Measurements from ENCODE around the gene CLPTM1. TPM values are rescaled to one million over a fixed set of nuclear protein-coding genes. Genes with fewer than 3 reads are reported as not detected.

Gene CLPTM1
- total and polyA plus RNA-seq, 9 of the 15 experiments (the other 6 are each of a cell fraction or from before 2014, with no cell fraction given), result 0.37 to 96.0 (median 27.5) TPM

DNA sequence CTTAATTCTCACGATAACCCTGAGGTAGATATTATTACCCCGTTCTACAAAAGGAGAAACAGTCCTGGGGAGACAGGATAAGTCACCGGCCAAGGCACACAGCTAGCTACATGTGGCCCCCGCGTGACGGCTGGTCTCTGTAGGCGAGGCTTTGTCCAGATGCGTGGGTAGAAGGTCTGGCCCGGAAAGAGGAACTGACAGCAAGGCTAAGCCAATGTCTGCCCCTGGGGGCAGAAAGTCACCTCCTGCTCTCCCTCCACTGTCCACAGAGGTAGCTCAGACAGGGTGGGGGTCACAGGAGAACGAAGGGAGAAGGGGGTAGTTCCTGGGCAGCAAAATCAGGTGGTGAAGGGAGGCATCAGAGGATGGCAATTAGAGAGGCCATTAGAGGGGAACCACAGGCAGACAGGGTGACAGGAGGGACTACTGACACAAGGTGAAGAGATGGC is 11.4 kb upstream of the CLPTM1 start (continued):
- no peak; the same call in 1 of the 2 replicates for TF ChIP-seq ZBTB40 (IDR thresholded peaks at IDR 0.05)
- TF ChIP-seq ZBTB40 (CRISPR knock-in tag; IDR thresholded peaks at IDR 0.05), result no peak
- no peak for TF ChIP-seq ZC3H4 (CRISPR knock-in tag; IDR thresholded peaks at IDR 0.05; ENCODE audit: borderline replicate concordance)
- TF ChIP-seq, protein P1, sequence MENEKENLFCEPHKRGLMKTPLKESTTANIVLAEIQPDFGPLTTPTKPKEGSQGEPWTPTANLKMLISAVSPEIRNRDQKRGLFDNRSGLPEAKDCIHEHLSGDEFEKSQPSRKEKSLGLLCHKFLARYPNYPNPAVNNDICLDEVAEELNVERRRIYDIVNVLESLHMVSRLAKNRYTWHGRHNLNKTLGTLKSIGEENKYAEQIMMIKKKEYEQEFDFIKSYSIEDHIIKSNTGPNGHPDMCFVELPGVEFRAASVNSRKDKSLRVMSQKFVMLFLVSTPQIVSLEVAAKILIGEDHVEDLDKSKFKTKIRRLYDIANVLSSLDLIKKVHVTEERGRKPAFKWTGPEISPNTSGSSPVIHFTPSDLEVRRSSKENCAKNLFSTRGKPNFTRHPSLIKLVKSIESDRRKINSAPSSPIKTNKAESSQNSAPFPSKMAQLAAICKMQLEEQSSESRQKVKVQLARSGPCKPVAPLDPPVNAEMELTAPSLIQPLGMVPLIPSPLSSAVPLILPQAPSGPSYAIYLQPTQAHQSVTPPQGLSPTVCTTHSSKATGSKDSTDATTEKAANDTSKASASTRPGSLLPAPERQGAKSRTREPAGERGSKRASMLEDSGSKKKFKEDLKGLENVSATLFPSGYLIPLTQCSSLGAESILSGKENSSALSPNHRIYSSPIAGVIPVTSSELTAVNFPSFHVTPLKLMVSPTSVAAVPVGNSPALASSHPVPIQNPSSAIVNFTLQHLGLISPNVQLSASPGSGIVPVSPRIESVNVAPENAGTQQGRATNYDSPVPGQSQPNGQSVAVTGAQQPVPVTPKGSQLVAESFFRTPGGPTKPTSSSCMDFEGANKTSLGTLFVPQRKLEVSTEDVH (IDR thresholded peaks at IDR 0.05; ENCODE audit: low read depth, partially characterized antibody), result no peak
- no peak for TF ChIP-seq GTF3C2 (IDR thresholded peaks at IDR 0.05; ENCODE audit: borderline replicate concordance, extremely low read depth, insufficient read length)
- TF ChIP-seq, protein P2, sequence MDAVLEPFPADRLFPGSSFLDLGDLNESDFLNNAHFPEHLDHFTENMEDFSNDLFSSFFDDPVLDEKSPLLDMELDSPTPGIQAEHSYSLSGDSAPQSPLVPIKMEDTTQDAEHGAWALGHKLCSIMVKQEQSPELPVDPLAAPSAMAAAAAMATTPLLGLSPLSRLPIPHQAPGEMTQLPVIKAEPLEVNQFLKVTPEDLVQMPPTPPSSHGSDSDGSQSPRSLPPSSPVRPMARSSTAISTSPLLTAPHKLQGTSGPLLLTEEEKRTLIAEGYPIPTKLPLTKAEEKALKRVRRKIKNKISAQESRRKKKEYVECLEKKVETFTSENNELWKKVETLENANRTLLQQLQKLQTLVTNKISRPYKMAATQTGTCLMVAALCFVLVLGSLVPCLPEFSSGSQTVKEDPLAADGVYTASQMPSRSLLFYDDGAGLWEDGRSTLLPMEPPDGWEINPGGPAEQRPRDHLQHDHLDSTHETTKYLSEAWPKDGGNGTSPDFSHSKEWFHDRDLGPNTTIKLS (IDR thresholded peaks at IDR 0.05; ENCODE audit: borderline replicate concordance, low read depth), result peak; percentile 27; the same call in 1 of the 2 replicates
- TF ChIP-seq, protein P3, sequence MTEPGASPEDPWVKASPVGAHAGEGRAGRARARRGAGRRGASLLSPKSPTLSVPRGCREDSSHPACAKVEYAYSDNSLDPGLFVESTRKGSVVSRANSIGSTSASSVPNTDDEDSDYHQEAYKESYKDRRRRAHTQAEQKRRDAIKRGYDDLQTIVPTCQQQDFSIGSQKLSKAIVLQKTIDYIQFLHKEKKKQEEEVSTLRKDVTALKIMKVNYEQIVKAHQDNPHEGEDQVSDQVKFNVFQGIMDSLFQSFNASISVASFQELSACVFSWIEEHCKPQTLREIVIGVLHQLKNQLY (CRISPR knock-in tag; conservative IDR thresholded peaks at IDR 0.05), result 0 out of 4 replicates have a peak, but pooled peaks of 1 of the 2 experiments have one; percentile 61
- no peak for TF ChIP-seq MYBL2 (IDR thresholded peaks at IDR 0.05; ENCODE audit: low read depth)
- no peak for TF ChIP-seq MYBL2 (CRISPR knock-in tag; IDR thresholded peaks at IDR 0.05; ENCODE audit: borderline replicate concordance)

Data from K562 (cell line).